ENCODE data around the gene GAB1.

The GAB1 gene

GRCh38 chr4:143359644-143360193 lies 23.0 kb downstream of the GAB1 start:
- no peak for DNase-seq

DNA sequence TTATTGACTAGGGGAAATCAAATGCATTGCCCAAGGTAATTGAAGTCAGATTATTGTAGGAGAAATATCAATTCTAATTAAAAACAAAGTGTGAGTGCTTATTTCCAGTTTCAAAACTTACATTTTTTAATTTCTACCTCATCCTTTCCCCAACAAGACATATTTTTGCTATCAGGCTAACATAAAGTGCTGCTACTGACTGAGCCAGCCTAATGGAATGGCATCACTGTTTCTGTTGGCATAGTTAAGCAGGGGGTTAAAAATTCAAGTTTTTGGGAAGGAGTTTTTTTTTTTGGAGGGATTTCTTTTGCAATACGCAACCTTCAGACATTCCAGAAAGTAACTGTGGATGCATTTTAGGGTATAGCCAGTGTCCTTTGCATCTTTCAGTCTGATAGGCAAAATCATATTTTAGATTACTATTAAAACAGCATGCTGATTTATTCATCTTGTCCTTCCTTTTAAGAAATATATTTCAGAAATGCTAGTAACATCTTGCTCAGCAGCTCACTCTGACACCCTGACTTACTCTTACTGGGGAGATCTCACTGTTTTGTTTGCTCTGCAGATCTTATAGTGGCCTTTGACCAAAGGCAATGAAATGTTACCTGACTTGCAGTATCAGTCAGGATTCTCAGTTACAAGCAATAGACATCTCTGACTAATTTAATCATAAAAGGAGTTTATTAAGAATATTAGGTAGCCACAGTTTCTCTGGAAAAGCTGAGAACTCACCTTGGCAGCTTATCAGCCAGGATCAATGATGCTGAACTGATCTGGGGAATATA lies 24.4 kb downstream of the GAB1 start:
- no peak for DNase-seq

DNA sequence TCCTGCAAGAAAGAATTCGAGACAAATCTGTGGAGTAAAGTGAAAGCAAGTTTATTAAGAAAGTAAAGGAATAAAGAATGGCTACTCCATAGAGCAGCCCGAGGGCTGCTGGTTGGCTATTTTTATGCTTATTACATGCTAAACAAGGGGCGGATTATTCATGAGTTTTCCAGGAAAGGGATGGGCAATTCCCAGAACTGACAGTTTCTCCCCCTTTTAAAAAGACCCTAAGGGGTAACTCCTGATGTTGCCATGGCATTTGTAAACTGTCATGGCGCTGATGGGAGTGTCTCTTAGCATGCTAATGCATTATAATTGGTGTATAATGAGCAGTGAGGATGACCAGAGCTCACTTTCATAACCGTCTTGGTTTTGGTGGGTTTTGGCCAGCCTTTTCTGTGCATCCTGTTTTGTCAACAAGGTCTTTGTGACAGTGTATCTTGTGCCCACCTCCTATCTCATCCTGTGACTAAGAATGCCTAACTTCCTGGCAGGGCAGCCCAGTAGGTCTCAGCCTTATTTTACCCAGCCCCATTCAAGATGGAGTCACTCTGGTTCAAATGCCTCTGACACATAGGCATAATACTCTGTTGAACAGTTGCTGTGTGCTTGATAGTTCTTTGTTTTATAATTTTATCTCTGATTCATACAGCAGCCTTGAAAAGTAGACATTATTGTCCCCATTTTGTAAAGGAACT lies 25.8 kb downstream of the GAB1 start:
- DNase-seq, result no peak

GRCh38 chr4:143363332-143363731 lies 26.7 kb downstream of the GAB1 start:
- DNase-seq, result no peak

GRCh38 chr4:143364063-143364462 lies 27.4 kb downstream of the GAB1 start:
- DNase-seq, result no peak

DNA sequence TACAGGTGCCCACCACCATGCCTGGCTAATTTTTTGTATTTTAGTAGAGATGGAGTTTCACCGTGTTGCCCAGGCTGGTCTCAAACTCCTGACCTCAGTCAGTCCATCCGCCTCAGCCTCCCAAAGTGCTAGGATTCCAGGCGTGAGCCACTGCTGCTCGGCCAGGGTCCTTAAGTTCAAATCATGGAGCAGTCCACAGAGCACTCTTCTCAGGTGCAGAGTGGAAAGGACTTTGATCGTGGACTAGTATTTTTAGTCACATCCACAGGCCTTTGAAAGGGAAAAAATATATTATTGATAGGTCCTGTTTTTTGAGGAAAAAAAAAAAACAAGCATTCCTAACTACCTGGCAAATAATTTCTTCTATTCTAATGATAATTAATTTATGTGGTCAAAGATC lies 31.2 kb downstream of the GAB1 start:
- no peak for DNase-seq

DNA sequence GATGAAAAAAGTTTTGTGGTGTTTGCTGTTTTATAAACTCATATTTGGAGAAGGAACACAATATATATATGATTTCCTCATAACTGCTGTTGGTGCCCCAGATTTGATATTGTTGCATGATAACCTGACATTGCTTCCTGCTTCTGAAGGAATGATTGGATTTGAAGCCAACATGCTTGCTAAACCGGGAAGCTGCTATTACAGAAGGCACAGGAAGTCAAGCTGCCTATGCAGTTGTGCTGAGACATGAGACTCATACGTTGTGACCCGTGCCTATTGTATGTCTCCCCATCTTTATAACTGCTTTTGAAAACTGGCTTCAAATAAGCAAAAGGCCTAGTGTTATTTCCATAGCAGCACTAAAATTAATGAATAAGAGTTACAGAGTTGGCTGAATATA lies 32.9 kb downstream of the GAB1 start:
- DNase-seq, result no peak

DNA sequence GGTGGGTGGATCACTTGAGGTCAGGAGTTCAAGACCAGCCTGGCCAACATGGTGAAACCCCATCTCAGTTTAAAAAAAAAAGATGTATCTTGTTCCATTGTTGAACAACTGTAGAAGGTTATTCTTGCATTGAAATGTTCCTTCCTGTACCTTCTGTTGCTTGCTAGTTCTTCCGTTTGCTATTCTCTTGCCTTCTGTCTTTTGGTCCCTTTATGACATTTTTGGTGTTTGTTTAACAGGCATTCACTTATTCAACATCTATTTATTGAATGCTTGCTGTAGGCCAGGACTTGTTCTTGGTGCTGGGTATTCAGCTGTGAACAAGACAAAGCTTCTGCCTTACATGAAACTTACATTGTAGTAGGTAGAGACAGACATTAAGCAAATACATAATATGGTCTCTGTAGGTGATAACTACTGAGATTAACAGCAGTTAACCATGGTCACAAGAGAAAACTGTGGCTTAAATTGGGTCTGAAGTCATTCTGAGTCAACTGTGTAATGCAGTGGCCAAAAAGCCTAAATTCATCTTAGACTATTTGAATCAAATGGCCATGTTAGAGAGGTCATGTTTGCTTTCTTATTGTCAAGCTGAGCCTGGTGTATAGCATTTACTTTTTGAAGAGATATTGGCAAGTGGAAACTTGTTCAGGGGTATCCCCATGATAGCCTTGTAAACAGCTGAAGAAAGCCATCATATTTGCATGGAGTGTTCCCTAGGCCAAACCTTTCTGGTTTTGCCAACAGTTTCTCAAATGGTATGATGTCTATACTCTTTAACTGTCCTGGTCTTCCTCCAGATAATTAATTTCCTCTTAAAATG lies 35.6 kb downstream of the GAB1 start:
- no peak for DNase-seq

GRCh38 chr4:143374255-143374654 lies 37.6 kb downstream of the GAB1 start:
- DNase-seq, result no peak

DNA sequence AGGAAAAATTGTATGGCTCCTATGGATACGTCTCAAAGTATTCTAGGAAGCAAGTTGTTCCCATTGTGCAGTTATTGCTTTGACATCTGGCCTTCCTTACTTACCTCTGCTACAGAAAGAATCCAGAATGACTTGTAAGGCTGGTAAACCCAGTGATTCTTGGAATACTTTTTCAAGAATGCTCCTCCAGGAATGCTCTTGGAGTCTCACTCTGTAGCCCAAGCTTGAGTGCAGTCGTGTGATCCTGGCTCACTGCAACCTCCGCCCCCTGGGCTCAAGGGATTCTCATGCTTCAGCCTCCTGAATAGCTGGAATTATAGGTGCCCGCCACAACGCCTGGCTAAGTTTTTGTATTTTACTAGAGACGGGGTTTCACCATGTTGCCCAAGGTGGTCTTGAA lies 38.1 kb downstream of the GAB1 start:
- no peak for DNase-seq

DNA sequence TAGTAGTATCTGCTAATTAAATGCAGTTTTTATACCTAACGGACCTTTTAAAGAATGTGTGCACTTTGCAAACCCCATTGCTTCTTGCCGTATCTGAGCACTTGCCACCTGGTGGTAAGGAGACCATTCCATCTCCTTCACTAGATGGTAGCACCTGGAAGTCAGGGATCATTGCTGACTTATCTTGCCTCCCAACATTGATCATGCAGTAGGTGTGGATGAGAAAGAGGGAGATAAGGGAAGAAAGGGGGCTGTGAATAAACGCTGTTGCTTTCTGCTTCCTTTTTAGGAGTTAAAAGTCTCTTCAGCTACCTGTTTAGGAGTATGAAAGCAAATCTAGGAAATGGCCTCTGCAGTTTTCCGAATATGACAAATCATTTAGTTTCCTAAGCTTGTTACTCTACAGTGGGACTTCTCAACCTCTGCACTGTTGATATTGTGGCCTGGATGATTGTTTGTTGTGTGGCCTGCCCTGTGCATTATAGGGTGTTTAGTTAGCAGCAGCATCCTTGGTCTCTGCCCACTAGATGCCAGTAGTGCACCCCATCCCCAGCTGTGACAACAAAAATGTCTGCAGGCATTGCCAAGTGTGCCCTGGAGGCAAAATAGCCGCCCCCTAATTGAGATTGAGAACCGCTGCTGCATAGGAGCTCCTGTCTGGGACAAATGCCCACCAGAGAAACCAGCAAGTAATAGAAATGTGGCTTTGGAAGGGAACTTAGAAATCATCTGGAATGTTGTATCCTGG lies 38.8 kb downstream of the GAB1 start:
- no peak for DNase-seq

- no peak for DNase-seq
These were observed 41.0 kb downstream of the GAB1 start for GRCh38 chr4:143377611-143378099.

DNA sequence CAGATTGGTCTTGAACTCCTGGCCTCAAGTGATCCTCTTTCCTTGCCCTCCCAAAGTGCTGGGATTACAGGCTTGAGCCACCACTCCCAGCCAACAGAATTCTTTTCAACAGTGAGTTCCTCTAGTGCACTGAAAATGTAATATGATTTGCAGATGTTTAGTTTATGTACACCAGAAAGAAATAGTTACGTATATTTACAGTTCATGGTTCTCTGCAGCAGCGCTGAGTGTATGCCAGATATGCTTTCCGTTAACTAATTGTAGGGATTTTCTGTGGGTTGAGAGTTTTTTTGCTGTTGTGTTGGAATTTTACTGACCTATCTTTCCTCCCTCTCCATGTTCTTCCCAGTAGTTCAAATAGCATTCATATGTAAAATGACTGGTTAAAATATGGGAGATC lies 44.0 kb downstream of the GAB1 start:
- no peak for DNase-seq

DNA sequence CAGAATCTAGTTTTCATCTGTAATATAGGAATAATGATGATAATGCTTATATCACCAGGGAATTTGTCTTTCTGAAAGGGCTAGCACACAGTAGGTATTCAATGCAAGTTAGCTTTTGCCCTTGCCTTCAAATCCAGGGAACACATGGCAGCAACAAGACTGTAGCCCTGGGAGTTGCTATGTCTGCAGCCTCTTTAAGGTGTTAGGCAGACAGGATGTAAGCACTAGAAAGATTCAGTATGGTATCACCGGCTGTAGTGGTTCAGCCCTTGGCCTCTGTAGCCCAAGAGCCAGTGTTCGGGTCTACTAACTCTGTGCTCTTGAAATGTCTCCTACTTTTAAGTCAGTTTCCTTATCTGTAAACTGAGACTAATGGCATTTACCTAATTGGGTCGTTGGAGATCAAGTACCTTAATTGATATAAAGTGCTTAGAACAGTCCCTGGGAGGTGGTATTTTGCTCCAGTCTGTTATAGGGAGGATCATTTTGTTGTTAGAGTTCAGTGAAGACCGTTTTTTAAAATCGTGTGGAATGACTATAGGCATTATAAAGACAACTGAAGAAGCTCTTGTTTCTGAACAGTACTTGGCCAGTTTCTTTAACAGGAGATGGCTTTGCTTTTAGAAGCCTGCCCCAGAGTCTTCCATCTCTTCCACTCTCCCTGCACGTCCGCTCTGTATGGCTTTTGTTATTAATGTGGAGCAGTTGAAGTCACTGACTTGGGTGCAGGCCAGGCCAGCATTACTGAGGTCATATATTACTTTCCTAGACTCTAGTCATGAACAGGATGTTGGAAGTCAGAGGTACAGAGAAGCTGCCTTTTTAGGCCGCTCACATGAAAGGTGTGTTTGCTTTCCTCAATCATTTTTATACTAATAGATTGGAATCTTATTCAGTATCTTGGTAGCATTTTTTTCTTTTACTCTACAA lies 44.8 kb downstream of the GAB1 start:
- no peak for DNase-seq

GRCh38 chr4:143382596-143382995 lies 45.9 kb downstream of the GAB1 start:
- no peak for DNase-seq

DNA sequence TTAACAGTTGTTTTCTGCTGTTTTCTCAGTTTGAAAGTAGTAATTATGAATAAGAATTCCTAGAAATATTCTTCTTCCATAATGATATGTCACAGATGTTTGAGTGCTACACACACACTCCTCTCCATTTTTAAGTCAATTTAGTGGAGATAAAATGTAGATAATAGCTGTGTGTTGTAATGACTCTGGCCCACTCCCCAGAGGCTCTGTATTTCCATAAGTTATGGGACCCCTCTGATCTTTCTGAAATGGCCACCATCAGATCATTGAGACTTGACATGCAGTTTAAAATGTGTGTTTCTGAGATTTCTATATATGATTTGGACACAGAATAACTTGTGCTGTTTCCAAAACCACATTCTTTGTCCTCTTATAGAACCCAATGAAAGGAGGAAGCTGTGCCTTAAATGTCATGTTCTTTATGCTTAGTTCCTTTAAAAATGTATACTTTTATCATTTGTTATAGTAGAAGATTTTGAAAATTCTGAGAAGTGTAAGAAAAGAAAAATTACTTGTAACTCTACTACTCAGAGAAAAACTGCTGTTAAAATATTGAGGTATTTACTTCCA lies 46.4 kb downstream of the GAB1 start:
- DNase-seq, result no peak

DNA sequence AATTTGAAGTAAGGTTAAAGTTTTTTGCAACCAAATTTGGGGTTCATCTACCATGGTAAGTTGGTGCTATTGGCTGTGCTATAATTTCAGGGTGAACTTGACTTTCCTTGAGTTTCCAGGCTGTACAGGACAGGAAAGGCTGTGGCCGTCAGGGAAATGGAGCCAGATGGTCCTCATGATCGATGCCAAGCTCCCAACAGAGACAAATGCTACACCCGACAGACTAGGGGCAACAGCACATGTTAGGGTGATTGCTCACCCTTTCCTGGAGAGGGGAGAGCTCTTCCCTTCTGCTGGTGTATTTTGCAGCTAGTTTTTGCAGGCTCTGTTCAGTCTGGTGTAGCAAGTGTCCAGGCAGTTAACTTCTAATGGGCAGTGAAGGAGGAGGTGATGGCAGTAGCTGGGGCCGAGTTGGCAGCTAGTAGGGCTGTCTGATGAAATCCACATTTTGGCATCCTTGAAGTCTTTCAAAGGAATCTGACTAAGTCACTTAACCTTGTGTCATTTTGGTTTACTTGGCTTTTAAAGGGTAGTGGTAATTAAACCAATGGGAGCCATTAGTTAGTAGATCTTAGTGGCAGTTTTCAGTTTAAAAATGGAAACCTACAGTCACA lies 47.8 kb downstream of the GAB1 start:
- no peak for DNase-seq

GRCh38 chr4:143386812-143387211 lies 50.1 kb downstream of the GAB1 start:
- no peak for DNase-seq

GRCh38 chr4:143389579-143390195 lies 53.0 kb downstream of the GAB1 start:
- DNase-seq, result no peak

DNA sequence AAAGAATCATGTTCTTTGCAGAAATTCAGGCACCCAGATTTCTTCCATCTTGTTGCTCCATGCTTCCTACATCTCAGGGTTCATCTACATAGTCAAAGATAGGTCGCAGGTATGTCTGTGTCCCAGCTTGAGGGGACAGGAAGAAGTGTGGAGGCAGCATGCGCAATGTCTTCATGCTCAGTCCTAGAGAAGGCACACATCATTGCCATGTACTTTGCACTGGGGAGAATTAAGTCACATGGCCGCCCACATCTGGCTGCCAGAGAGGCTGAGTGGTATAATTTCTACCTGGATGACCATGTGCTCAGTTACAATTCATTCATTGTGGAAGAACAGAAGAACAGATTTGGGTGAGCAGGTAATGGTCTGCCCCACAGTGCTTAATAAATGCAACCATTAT lies 54.1 kb downstream of the GAB1 start:
- DNase-seq, result no peak

Measured in activated effector memory CD4-positive, alpha-beta T cell treated with anti-CD3 and anti-CD28 coated beads, Interleukin-2, amount 50 U/mL, for 16 hours (primary cell).